ENCODE results near the gene PRCP. TPM values are rescaled to one million over a fixed set of nuclear protein-coding genes. Genes with fewer than 3 reads are reported as not detected.

The PRCP gene
- total RNA-seq, 1 donor from 2014 or later: 116 TPM

- no peak for DNase-seq (ENCODE audit: low read depth in 2 of 2)
Measured at GRCh38 chr11:82831364-82831763, 68.9 kb downstream of the PRCP start.

- no peak for DNase-seq (ENCODE audit: low read depth in 2 of 2)
Measured at GRCh38 chr11:82830746-82831145, 69.5 kb downstream of the PRCP start.

- DNase-seq (ENCODE audit: low read depth in 2 of 2): no peak
Measured at GRCh38 chr11:82829101-82829500, 71.1 kb downstream of the PRCP start.

- DNase-seq (ENCODE audit: low read depth in 2 of 2): no peak
Measured at GRCh38 chr11:82828472-82828871, 71.8 kb downstream of the PRCP start.

GRCh38 chr11:82826526-82826925 lies 73.7 kb downstream of the PRCP start:
- DNase-seq (ENCODE audit: low read depth in 2 of 2): no peak

- DNase-seq (ENCODE audit: low read depth in 2 of 2): peak in 1 of 2 donors; percentile 7
Measured at GRCh38 chr11:82823647-82824619, 76.3 kb downstream of the PRCP start.

GRCh38 chr11:82818409-82819043 lies 81.7 kb downstream of the PRCP start:
- no peak for DNase-seq (ENCODE audit: low read depth in 2 of 2)

GRCh38 chr11:82815406-82815805 lies 84.8 kb downstream of the PRCP start:
- DNase-seq (ENCODE audit: low read depth in 2 of 2): no peak

- DNase-seq (ENCODE audit: low read depth in 2 of 2): no peak
Measured at GRCh38 chr11:82814379-82814778, 85.9 kb downstream of the PRCP start.

GRCh38 chr11:82811369-82811768 lies 88.9 kb downstream of the PRCP start:
- no peak for DNase-seq (ENCODE audit: low read depth in 2 of 2)

- no peak for DNase-seq (ENCODE audit: low read depth in 2 of 2)
Measured at GRCh38 chr11:82810738-82811137, 89.5 kb downstream of the PRCP start.

GRCh38 chr11:82810326-82810725 lies 89.9 kb downstream of the PRCP start:
- no peak for DNase-seq (ENCODE audit: low read depth in 2 of 2)

GRCh38 chr11:82807646-82808045 lies 92.6 kb downstream of the PRCP start:
- no peak for DNase-seq (ENCODE audit: low read depth in 2 of 2)

GRCh38 chr11:82802710-82803109 lies 97.5 kb downstream of the PRCP start:
- DNase-seq (ENCODE audit: low read depth in 2 of 2): no peak

GRCh38 chr11:82796998-82797961 lies 103.0 kb downstream of the PRCP start:
- DNase-seq (ENCODE audit: low read depth in 2 of 2): no peak

- DNase-seq (ENCODE audit: low read depth in 2 of 2): peak in 1 of 2 donors; percentile 71
Measured at GRCh38 chr11:82794490-82794889, 105.7 kb downstream of the PRCP start.

- DNase-seq (ENCODE audit: low read depth in 2 of 2): peak in 1 of 2 donors; percentile 42
Measured at GRCh38 chr11:82792822-82793569, 107.2 kb downstream of the PRCP start.

- DNase-seq (ENCODE audit: low read depth in 2 of 2): no peak
Measured at GRCh38 chr11:82792319-82792718, 107.9 kb downstream of the PRCP start.

GRCh38 chr11:82791779-82792178 lies 108.5 kb downstream of the PRCP start:
- no peak for DNase-seq (ENCODE audit: low read depth in 2 of 2)

- no peak for DNase-seq (ENCODE audit: low read depth in 2 of 2)
Measured at GRCh38 chr11:82790723-82791484, 109.3 kb downstream of the PRCP start.
